GM23338 (cell line): Measurements from ENCODE around the gene PDP2.

Experiments
- CTCF ChIP-seq, 2 experiments: fragments of 200-600 bp in 1 of 2; sonication (generic) in 1 of 2; conservative IDR thresholded peaks; 2 replicates each; pipeline versions ENCODE4 v1.5.1 to v1.6.1; 2016 to 2017; ENCODE audit warnings: antibody characterized with exemption in 2 of 2, low read depth in 2 of 2, mild to moderate bottlenecking in 2 of 2, moderate library complexity in 1 of 2
- EZH2 ChIP-seq: fragments of 200-600 bp; sonication (generic); IDR thresholded peaks from one replicate; pipeline ENCODE4 v1.8.0; 2017; ENCODE audit warnings: antibody characterized with exemption, mild to moderate bottlenecking, low read depth; ENCODE audit not compliant: unreplicated experiment
- EZH2phosphoT487 ChIP-seq: fragments of 200-600 bp; sonication (generic); IDR thresholded peaks from one replicate; pipeline ENCODE4 v1.8.1; 2018; ENCODE audit warnings: antibody characterized with exemption; ENCODE audit not compliant: unreplicated experiment
- POLR2AphosphoS5 ChIP-seq: IDR thresholded peaks from 2 replicates; pipeline ENCODE4 v1.6.1; 2016; ENCODE audit warnings: antibody characterized with exemption, low read depth
- TF ChIP-seq, protein P1 (sequence below): IDR thresholded peaks from one replicate; pipeline ENCODE4 v1.6.1; 2018; ENCODE audit warnings: antibody characterized with exemption; ENCODE audit not compliant: unreplicated experiment

DNA sequence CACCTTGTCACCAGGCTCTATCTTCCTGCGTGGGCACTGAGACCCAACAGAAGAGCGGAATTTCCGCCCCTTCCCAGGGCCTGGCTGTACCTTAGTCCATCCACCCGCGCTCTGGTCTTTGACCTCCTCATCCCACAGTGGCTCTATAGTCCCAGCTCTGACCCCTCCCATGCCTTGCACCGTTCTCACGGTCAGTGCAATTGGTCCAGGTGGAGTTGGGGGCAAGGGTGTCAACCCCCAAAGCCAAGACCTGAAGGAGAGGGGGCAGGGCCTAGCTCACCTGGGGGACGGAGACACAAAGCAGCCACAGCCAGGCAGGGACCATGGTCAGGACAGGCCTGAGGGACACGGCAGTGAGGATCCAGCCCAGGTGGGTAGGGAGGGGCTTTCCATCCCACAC lies 37.4 kb downstream of the PDP2 start:
- TF ChIP-seq POLR2AphosphoS5 (no peak), CTCF (conservative IDR thresholded peaks at IDR 0.05; ENCODE audit: low read depth in 2 of 2) (no peak), EZH2 (no peak), EZH2phosphoT487 (no peak)
- TF ChIP-seq, protein P1, sequence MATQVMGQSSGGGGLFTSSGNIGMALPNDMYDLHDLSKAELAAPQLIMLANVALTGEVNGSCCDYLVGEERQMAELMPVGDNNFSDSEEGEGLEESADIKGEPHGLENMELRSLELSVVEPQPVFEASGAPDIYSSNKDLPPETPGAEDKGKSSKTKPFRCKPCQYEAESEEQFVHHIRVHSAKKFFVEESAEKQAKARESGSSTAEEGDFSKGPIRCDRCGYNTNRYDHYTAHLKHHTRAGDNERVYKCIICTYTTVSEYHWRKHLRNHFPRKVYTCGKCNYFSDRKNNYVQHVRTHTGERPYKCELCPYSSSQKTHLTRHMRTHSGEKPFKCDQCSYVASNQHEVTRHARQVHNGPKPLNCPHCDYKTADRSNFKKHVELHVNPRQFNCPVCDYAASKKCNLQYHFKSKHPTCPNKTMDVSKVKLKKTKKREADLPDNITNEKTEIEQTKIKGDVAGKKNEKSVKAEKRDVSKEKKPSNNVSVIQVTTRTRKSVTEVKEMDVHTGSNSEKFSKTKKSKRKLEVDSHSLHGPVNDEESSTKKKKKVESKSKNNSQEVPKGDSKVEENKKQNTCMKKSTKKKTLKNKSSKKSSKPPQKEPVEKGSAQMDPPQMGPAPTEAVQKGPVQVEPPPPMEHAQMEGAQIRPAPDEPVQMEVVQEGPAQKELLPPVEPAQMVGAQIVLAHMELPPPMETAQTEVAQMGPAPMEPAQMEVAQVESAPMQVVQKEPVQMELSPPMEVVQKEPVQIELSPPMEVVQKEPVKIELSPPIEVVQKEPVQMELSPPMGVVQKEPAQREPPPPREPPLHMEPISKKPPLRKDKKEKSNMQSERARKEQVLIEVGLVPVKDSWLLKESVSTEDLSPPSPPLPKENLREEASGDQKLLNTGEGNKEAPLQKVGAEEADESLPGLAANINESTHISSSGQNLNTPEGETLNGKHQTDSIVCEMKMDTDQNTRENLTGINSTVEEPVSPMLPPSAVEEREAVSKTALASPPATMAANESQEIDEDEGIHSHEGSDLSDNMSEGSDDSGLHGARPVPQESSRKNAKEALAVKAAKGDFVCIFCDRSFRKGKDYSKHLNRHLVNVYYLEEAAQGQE = no peak
